Mucosa of descending colon (tissue), 3 donors: Measurements from ENCODE around the gene ZNF789. TPM values are rescaled to one million over a fixed set of nuclear protein-coding genes. Genes with fewer than 3 reads are reported as not detected.

Experiments
- ATAC-seq: fragments of 200-7000 bp; cut with Tn5 transposase; one replicate; pipeline ENCODE4 v1.9.1; 2020; ENCODE audit warnings: mild to moderate bottlenecking, moderate library complexity
- DNase-seq, 3 donors: peaks; one replicate each; pipeline ENCODE4 v3.0.0-alpha.2; 2020
- H3K36me3 ChIP-seq: fragments of 200-600 bp; one replicate; pipeline ENCODE4 v1.8.0; 2021; ENCODE audit warnings: low read depth, mild to moderate bottlenecking
- H3K4me1 ChIP-seq: fragments of 200-600 bp; one replicate; pipeline ENCODE4 v1.8.0; 2021; ENCODE audit warnings: low read depth, mild to moderate bottlenecking
- H3K4me3 ChIP-seq: fragments of 200-600 bp; one replicate; pipeline ENCODE4 v1.8.0; 2021; ENCODE audit warnings: mild to moderate bottlenecking
- H3K9me3 ChIP-seq: fragments of 200-600 bp; one replicate; pipeline ENCODE4 v1.8.0; 2021; ENCODE audit warnings: mild to moderate bottlenecking
- intact Hi-C, 2 donors: fragments of 100-400 bp; cut with DNase I in 1 of 2; cut with micrococcal nuclease in 1 of 2; formaldehyde crosslinking; loops; one replicate each; pipeline versions ENCODE4 v1.11.0 to v1.11.1; 2022; cut with DNase I, micrococcal nuclease
- total RNA-seq, 3 donors: library from RNA; stranded (reverse); fragmentation: NEBNext Ultra II Directional in 2 of 3; extraction: Animal tissue kit (Norgen Biotek cat#: 25700) in 2 of 3; gene quantifications; one replicate each; pipeline versions ENCODE4 v1.2.1 to v1.2.4, GENCODE V29; 2021 to 2023
- TF ChIP-seq, protein P1 (sequence below): fragments of 200-600 bp; IDR thresholded peaks from one replicate; pipeline ENCODE4 v1.8.0; 2022; ENCODE audit warnings: antibody characterized with exemption, mild to moderate bottlenecking
- donor health status: DM: no; HTN: no; CAD: no; lungs with moderate emphysema.
- donor health status: DM: no; HTN: no; CAD: no.
- donor health status: DM: no; HTN: yes; CAD: no.

Gene ZNF789
- total RNA-seq, 3 donors from 2014 or later: 12.3 to 25.4 (median 23.4) TPM

DNA sequence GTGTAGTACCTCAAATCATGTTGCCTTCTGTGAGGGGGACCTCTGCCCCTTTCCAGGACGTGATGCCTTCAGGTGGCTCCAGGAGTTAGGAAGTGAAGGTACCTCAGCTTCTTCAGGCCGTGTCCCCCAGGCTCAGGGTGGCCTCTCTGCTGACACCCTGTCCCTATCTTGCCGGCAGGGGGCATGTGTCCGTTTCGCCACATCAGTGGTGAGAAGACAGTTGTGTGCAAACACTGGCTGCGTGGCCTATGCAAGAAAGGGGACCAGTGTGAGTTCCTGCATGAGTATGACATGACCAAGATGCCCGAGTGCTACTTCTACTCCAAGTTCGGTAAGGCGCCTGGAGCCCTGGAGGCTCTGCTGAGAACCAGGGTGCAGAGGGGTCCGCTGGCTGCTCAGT is 24.7 kb upstream of the ZNF789 start:
- H3K36me3 ChIP-seq: peaks cover 6% of the 10 kb centered on the region
- intact Hi-C loops: no loop called here
- TF ChIP-seq, protein P1, sequence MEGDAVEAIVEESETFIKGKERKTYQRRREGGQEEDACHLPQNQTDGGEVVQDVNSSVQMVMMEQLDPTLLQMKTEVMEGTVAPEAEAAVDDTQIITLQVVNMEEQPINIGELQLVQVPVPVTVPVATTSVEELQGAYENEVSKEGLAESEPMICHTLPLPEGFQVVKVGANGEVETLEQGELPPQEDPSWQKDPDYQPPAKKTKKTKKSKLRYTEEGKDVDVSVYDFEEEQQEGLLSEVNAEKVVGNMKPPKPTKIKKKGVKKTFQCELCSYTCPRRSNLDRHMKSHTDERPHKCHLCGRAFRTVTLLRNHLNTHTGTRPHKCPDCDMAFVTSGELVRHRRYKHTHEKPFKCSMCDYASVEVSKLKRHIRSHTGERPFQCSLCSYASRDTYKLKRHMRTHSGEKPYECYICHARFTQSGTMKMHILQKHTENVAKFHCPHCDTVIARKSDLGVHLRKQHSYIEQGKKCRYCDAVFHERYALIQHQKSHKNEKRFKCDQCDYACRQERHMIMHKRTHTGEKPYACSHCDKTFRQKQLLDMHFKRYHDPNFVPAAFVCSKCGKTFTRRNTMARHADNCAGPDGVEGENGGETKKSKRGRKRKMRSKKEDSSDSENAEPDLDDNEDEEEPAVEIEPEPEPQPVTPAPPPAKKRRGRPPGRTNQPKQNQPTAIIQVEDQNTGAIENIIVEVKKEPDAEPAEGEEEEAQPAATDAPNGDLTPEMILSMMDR: no peak
- DNase-seq (no peak), ATAC-seq (peak; percentile 50)
- H3K4me1 ChIP-seq: no peaks in the 10 kb centered on the region
- H3K4me3 ChIP-seq: no peak overlapping the region
- H3K9me3 ChIP-seq: no peaks in the 10 kb centered on the region

DNA sequence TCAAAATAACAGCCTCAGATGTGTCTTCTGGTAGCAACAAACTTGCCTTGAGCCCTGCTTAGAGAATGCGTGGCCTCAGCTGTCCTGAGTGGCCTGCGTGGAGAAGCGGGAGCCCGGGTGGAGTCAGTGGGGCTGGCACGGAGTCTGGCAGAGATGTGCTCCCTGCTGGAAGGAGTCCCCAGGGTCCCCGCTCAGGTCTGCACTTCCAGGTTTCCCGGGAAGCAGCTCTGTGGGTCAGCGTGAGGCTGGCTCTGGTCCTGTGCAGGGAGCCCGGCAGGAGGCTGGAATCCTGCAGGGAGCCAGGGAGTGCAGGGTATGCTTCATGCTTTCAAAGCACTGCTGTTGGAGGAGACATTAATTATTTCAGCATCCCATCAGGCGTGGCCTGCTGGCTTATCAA is 23.8 kb upstream of the ZNF789 start:
- Histone ChIP-seq H3K4me1 (no peaks in the 10 kb centered on the region), H3K4me3 (no peak overlapping the region), H3K9me3 (no peaks in the 10 kb centered on the region), H3K36me3 (peaks cover 6% of the 10 kb centered on the region)
- intact Hi-C loops: no loop called here
- ATAC-seq: no peak
- TF ChIP-seq, protein P1: no peak
- DNase-seq: no peak

DNA sequence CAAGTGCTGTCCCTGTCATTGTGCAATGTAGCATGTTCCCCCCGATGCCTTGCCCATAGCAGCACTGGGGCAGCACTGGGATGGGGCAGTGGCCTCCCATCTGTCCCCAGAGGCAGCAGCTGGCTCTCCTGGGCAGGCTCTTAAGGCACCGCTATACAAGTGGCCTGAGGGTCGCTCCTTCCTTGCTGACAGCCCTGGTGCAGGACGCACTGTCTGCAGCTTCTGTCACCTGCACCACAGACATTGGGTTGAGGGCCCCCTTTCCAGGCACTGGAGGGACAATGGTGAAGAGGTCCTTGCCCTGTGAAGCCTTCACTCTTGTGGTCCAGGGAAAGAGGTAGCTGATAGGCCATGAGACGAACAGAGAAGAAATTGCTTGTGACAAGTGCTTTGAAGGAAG is 23.4 kb upstream of the ZNF789 start:
- no peak for DNase-seq
- intact Hi-C loops: no loop called here
- ATAC-seq: no peak
- Histone ChIP-seq H3K4me1 (no peaks in the 10 kb centered on the region), H3K9me3 (no peaks in the 10 kb centered on the region), H3K4me3 (no peak overlapping the region), H3K36me3 (peaks cover 6% of the 10 kb centered on the region)
- TF ChIP-seq, protein P1: no peak

DNA sequence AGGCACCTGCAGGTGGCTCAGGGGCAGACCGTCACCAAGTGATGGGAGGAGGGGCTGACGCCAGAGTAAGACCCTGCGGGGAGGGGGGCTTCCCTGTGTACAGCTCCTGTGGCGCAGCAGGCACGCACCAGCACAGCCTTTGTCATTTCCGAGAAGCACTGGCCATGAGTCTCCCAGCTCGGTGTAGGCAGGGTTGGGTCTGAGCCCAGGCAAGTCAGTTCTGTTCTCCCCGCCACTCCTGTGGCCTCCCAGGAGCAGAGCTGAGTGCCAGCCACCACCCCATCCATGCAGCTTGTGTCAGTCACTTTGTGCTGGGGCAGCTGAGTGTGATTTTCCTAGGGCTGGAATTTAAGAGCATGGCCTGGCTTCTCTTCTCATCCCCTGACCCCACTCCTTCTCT is 20.8 kb upstream of the ZNF789 start:
- no peak overlapping the region for H3K4me3 ChIP-seq
- TF ChIP-seq, protein P1: no peak
- no peak for DNase-seq
- no peaks in the 10 kb centered on the region for H3K9me3 ChIP-seq
- H3K36me3 ChIP-seq: peaks cover 6% of the 10 kb centered on the region
- intact Hi-C loops: no loop called here
- no peaks in the 10 kb centered on the region for H3K4me1 ChIP-seq
- no peak for ATAC-seq

DNA sequence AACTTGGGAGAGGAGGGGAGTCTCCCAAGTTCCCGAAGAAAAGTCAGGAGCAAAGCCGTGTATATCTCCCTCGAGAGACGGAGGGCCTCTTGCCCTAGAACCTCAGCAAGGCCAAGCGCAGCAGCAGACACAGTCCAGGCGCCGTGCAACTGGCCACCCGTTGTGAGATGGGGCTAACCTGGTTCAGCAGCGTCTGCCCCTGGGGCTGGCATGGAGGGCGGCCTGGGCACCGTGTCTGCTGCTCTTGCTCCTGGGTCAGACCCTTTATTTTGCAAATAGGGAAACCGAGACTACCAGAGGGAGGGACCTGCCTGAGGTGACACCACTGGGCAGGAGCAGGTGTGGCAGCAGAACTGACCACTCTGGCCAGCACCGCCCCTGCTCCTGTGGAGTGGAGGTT is 20.1 kb upstream of the ZNF789 start:
- no peak for ATAC-seq
- H3K36me3 ChIP-seq: peaks cover 6% of the 10 kb centered on the region

More for the DNA sequence above, 20.1 kb upstream of the ZNF789 start:
- intact Hi-C loops: no loop called here
- TF ChIP-seq, protein P1: no peak
- no peak overlapping the region for H3K4me3 ChIP-seq
- H3K9me3 ChIP-seq: no peaks in the 10 kb centered on the region
- DNase-seq: no peak
- H3K4me1 ChIP-seq: no peaks in the 10 kb centered on the region
